HG02981 (cell line): ENCODE results near the gene ANKFN1.

Experiments used
- ATAC-seq: cut with Tn5 transposase; IDR thresholded peaks from one replicate; pipeline ENCODE4 v1.9.1; 2021; ENCODE audit warnings: mild to moderate bottlenecking, moderate library complexity; ENCODE audit not compliant: unreplicated experiment

The ANKFN1 gene

DNA sequence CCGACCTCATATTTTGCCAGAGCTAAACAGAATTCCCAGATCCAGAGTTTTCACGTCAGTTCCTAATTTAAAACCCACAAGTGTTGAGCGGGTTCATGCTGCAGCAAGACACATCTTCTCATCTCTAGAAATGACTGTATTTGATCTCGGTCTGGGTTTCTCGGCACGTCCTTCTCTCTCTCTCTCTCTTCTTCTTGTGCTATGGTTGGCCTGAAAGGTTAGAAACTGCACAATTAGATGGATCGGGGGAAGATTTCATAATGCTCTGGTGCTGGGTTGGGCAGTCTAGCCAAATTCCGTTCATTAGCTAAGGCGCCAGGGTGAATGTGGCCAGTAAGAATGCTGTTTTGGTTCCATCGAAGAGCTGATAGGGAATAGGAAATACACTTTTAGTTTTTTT, 281.3 kb downstream of the ANKFN1 start:
- ATAC-seq = no peak

GRCh38 chr17:56436142-56436541, 282.9 kb downstream of the ANKFN1 start:
- no peak for ATAC-seq

GRCh38 chr17:56440419-56440818, 287.1 kb downstream of the ANKFN1 start:
- ATAC-seq = no peak

GRCh38 chr17:56441308-56441707, 288.0 kb downstream of the ANKFN1 start:
- ATAC-seq = no peak

GRCh38 chr17:56445692-56446411, 292.6 kb downstream of the ANKFN1 start:
- ATAC-seq = no peak

DNA sequence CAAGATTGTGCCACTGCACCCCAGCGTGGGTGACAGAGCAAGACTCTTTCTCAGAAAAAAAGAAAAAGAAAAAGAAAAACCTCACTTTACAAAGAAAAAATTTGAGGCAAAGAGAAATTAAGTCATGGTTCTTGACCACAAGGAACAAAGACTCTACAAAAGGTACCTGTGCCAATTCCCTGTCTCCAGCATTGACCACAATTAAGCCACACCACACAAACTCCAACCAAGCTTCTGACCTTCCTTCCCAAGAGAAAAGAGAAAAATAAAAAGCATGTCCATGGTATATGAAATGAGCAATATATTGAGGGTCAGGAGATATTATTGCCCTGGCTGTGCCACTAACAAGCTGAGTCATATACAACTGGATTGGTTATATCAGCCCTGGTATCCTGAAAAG, 293.9 kb downstream of the ANKFN1 start:
- ATAC-seq = no peak

GRCh38 chr17:56448371-56448770, 295.1 kb downstream of the ANKFN1 start:
- ATAC-seq = no peak

DNA sequence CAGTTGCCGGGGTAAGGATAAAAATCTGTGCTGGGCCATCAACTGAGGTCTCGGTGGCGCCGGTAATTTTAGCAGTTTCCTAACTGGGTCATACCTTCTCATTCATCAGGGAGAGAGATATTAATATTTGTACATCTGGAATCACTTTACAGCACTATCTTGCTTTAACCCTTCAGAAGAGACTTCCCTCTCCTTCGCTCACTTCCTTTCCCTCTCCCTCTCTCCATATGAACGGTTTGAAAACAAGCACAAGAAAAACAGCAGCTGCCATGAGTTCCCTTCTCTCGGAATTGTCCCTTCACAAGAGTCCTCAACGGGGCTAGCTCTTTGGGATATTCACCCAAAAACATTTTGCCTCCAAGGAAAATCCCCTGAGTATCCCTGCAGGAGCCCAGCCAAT, 295.9 kb downstream of the ANKFN1 start:
- no peak for ATAC-seq

DNA sequence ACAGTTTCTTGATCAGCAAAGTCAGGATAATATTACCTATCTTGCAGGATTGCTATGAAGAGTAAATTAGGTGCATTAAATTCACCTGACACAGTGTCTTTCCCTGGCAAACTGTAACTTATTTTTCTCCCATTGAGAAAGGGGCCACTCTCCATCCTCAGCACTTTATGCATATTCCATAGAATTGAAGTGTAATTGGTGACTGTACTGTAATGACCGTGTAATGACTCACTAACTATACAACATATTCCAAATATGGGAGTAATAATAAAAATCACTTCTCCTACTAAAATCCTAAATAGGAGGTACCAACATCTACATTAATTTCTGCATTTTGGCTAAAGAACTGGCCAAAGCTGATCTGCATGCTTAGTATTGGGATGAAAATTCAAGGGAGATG, 298.4 kb downstream of the ANKFN1 start:
- ATAC-seq = no peak

DNA sequence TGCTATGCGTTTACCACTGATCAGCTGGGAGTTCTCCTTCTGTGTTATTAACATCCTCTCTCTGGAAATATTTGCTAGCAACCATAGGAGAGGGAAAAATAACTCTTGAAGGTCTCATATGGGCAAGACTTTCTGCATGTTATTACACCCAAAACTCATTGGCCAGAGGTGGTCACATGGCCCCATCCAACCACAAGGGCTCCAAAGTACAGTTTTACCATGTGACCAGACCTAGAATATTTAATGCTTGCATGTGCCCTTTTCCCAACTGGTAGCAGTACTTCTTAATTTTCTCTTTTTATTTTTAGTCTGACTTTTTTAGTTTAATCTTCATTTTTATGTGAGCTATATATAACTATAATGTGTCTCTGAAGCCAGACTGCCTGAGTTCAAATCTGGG, 299.2 kb downstream of the ANKFN1 start:
- no peak for ATAC-seq

DNA sequence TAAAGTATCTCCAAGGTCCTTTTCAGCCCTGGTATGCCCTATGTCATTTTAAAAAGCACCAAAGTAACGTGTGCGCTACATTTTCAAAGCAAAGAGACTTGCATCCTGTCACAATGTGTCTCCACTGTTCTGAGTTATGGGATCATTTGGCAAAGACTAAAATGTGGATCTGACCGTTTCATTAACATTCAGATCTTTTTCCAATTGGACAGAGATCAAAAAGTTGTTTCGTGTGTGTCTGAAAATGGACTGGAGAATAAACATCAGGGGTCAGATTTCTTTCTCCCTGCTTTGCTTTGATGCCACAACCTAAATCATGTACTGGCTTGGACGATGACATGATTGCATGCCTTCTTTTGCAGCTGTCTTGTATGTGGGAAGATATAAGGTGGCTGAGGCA, 304.2 kb downstream of the ANKFN1 start:
- ATAC-seq = no peak

GRCh38 chr17:56465886-56466285, 312.6 kb downstream of the ANKFN1 start:
- no peak for ATAC-seq

DNA sequence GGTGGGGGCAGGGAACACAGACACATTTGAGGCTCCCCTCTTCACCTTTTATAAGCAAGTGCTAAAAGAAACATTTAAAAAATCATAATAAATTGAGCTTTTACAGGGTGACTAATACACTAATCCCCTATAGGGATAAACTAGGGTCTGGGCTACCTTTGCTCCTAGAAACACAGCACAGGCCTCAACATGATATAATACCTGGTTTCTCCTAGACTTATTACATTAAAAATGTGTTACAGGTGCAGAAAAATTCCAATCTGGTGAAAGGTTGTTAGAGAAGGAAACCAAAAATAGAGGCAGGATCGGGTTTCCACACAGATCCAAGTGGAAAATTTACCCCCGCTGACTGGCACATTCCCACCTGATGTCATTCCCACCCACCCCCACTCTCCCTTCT, 315.6 kb downstream of the ANKFN1 start:
- ATAC-seq = no peak

DNA sequence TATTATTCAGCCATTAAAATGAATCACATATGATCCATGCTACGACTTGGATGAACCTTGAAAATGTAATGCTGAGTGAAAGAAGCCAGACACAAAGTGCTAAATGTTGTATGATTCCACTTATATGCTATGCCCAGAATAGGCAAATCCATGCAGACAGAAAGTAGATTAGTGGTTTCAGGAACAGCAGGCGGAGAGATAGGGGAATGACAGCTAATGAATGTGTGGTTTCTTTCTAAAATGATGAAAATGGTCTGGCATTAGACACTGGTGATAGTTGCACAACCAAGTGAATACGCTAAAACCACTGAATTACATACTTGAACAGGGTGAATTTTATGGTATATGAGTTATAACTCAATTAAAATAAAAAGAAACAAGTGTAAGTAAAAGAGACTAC, 318.4 kb downstream of the ANKFN1 start:
- no peak for ATAC-seq

DNA sequence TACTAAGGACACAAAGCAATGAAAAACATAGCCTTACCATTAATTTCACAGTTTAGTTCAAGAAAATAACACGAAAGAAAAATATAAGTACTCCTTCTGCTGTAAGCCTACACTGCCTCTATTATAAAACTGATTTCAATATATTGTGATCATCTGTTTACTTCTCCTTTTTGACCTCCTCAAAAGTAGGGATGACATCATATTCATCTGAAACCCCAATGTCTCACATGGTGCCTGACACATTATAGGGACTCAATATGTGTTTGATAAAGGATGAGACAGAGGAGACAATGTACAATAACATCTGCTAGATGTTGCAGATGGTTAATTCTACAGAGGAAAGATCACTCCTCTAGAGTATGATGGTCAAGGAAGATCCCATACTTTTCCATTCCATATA, 321.8 kb downstream of the ANKFN1 start:
- ATAC-seq = no peak

GRCh38 chr17:56478836-56479447, 325.7 kb downstream of the ANKFN1 start:
- no peak for ATAC-seq

- ATAC-seq = no peak
Measured at GRCh38 chr17:56480501-56480900, 327.2 kb downstream of the ANKFN1 start.

GRCh38 chr17:56481659-56482058, 328.4 kb downstream of the ANKFN1 start:
- ATAC-seq = no peak

GRCh38 chr17:56482229-56482628, 329.0 kb downstream of the ANKFN1 start:
- ATAC-seq = no peak

- no peak for ATAC-seq
Measured at GRCh38 chr17:56486732-56487131, 333.5 kb downstream of the ANKFN1 start.

DNA sequence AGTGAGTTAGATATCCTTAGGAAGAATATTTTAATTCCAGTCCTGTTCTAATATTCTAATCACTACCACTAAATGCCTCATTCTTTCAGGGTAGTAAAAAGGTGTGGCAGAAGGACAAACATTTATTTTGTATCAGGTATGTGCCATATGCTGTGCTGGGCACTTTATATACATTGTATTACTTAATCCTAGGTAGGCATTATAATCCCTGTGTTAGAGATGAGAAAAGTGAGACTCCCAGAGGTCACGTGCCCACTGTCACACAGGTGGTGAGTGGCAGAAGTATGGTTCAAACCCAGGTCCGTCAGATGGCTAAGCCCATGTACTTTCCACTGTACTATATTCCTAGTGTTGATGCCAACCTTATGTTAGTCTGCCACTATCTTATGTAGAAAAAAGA, 335.5 kb downstream of the ANKFN1 start:
- ATAC-seq = no peak

DNA sequence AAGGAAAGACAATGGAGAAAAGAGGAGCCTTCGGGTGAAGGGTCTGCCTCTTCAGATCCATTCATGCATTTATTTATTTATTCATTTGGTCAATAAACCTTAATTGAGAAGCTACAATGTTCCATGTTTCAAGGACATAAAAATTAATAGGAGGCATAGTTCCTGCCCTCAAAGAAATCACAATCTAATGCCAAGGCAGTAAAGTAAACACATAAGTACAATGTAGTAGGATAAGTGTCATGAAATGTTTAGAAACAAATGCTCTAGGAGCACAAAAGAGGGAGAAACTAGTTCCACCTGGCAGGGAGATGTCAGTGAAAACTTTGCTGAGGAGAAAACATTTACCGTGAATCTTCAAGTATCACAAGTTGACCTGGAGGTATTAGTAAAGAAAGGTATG, 336.7 kb downstream of the ANKFN1 start:
- ATAC-seq = no peak

GRCh38 chr17:56495556-56495955, 342.3 kb downstream of the ANKFN1 start:
- no peak for ATAC-seq
